ENCODE data around the gene SNX10. TPM values are rescaled to one million over a fixed set of nuclear protein-coding genes. Genes with fewer than 3 reads are reported as not detected.
A peak's percentile ranks its signal among the peaks of the same experiment; 100 is the strongest.
"Not testable (repeated sequence)": the region's sequence is repeated elsewhere in the genome, so short reads cannot be mapped to it uniquely, and the experiment has no call there.

Gene SNX10, protein sequence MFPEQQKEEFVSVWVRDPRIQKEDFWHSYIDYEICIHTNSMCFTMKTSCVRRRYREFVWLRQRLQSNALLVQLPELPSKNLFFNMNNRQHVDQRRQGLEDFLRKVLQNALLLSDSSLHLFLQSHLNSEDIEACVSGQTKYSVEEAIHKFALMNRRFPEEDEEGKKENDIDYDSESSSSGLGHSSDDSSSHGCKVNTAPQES
- total RNA-seq, result 1 to 10 TPM; 1.3 to 6.7 TPM

GRCh38 chr7:26291699-26292538, at the start of gene SNX10:
TSS of gene SNX10 (plus strand) at chr7:26291862. CDS start at chr7:26346443, 54,581 bp downstream.
- Histone ChIP-seq H3K9me3 (no peaks in the 10 kb centered on the region), H3K4me3 (peak within 1 kb of the TSS; percentile 55 to 76), H3K36me3 (replicated peaks in 1 of 2; ENCODE audit: insufficient read depth in 1 of 2, low read depth in 2 of 2) (no peaks in the 10 kb centered on the region), H3K4me1 (peaks cover 20% of the 10 kb centered on the region), H3K27ac (peak within 1 kb of the TSS in 3 of 4 donors; percentile 66 to 90 (median 77)), H3K27me3 (no peaks in the 10 kb centered on the region)
- WGBS, 2 donors, result 1 to 2% methylated on average over 19 to 61 of the region's 74 CpGs
- intact Hi-C loops (cut with DNase I), result no loop called here
- peak; percentile 68 to 82 (median 73) for DNase-seq
- TF ChIP-seq POLR2A (IDR thresholded peaks at IDR 0.05), result peak; percentile 4 to 41 (median 36)
- TF ChIP-seq, protein P1, sequence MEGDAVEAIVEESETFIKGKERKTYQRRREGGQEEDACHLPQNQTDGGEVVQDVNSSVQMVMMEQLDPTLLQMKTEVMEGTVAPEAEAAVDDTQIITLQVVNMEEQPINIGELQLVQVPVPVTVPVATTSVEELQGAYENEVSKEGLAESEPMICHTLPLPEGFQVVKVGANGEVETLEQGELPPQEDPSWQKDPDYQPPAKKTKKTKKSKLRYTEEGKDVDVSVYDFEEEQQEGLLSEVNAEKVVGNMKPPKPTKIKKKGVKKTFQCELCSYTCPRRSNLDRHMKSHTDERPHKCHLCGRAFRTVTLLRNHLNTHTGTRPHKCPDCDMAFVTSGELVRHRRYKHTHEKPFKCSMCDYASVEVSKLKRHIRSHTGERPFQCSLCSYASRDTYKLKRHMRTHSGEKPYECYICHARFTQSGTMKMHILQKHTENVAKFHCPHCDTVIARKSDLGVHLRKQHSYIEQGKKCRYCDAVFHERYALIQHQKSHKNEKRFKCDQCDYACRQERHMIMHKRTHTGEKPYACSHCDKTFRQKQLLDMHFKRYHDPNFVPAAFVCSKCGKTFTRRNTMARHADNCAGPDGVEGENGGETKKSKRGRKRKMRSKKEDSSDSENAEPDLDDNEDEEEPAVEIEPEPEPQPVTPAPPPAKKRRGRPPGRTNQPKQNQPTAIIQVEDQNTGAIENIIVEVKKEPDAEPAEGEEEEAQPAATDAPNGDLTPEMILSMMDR (IDR thresholded peaks at IDR 0.05), result peak in 5 of 7 experiments; percentile 17 to 64 (median 34)
- ATAC-seq, result peak; percentile 93

DNA sequence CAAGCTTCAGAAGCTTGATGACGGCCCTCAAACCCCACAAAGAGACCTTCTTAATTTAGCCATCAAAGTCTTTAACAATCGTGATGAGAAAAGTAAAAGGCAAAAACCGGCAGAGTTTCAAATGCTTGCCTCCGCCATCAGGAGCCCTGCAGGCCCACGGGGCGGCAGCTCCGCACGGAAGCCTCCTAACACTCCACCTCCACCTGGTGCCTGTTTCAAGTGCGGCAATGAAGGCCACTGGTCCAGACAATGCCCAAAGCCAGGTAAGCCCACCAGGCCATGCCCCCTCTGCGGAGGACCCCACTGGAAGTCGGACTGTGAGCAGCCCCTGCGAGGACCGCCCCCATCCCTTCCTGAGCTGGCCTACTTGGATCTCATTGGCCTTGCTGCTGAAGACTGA, 46.5 kb upstream of the SNX10 start:
- no peak for ATAC-seq
- no peak for DNase-seq
- H3K9me3 ChIP-seq, result no peaks in the 10 kb centered on the region
- 88 to 90% methylated on average over 11 to 13 of the region's 13 CpGs for WGBS, 2 donors
- H3K27me3 ChIP-seq, result no peaks in the 10 kb centered on the region
- H3K4me3 ChIP-seq, result no peak overlapping the region
- H3K36me3 ChIP-seq (replicated peaks in 1 of 2; ENCODE audit: insufficient read depth in 1 of 2, low read depth in 2 of 2), result no peaks in the 10 kb centered on the region
- TF ChIP-seq, protein P1 (IDR thresholded peaks at IDR 0.05), result no peak
- TF ChIP-seq POLR2A (IDR thresholded peaks at IDR 0.05), result no peak
- H3K27ac ChIP-seq, result no peak overlapping the region
- H3K4me1 ChIP-seq, result no peaks in the 10 kb centered on the region
- intact Hi-C loops (cut with DNase I), result no loop called here

- Histone ChIP-seq H3K4me3 (no peak overlapping the region), H3K9me3 (no peaks in the 10 kb centered on the region), H3K4me1 (no peaks in the 10 kb centered on the region), H3K27ac (no peak overlapping the region), H3K36me3 (replicated peaks in 1 of 2; ENCODE audit: insufficient read depth in 1 of 2, low read depth in 2 of 2) (no peaks in the 10 kb centered on the region), H3K27me3 (no peaks in the 10 kb centered on the region)
- intact Hi-C loops (cut with DNase I), result no loop called here
- DNase-seq (no peak), ATAC-seq (no peak)
- TF ChIP-seq, protein P1 (IDR thresholded peaks at IDR 0.05), result no peak
- TF ChIP-seq POLR2A (IDR thresholded peaks at IDR 0.05), result no peak
- 84 to 86% methylated on average over 12 of the region's 12 CpGs for WGBS, 2 donors
These were observed 41.4 kb upstream of the SNX10 start for GRCh38 chr7:26250239-26250638.

DNA sequence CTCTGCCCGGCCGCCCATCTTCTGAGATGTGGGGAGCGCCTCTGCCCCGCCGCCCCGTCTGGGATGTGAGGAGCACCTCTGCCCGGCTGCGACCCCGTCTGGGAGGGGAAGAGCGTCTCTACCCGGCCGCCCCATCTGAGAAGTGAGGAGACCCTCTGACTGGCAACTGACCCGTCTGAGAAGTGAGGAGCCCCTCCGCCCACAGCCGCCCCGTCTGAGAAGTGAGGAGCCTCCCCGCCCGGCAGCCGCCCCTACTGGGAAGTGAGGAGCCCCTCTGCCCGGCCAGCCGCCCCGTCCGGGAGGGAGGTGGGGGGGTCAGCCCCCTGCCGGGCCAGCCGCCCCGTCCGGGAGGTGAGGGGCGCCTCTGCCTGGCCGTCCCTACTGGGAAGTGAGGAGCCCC, 29.8 kb upstream of the SNX10 start:
- H3K4me3 ChIP-seq; DNase-seq; H3K9me3 ChIP-seq; H3K27ac ChIP-seq; H3K36me3 ChIP-seq (replicated peaks in 1 of 2; ENCODE audit: insufficient read depth in 1 of 2, low read depth in 2 of 2); ATAC-seq; intact Hi-C loops (cut with DNase I); H3K4me1 ChIP-seq; H3K27me3 ChIP-seq: not testable (repeated sequence)
- WGBS, 2 donors, result 96 to 98% methylated on average over 5 to 8 of the region's 29 CpGs

DNA sequence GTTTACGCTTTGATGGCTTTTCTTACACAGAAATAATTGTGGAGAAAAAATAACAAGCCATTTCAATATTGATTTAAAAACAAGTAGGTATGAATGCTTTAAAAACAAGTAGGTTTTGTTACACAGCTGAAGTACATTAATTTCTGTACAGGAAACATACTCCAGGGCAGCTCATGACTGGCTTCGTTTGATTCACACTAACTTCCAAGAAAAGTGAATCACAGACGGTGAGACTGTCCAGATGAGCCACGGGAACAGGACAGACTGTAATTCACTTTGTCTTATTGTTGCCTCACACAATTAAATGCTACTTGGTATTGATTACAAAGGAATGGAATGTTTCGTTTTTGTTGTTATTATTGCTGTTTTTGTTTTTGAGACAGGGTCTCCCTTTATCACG, 26.6 kb upstream of the SNX10 start:
- no peak overlapping the region for H3K27ac ChIP-seq
- 80 to 82% methylated on average over 6 of the region's 6 CpGs for WGBS, 2 donors
- TF ChIP-seq POLR2A (IDR thresholded peaks at IDR 0.05), result no peak
- TF ChIP-seq, protein P1 (IDR thresholded peaks at IDR 0.05), result no peak
- ATAC-seq (no peak), DNase-seq (no peak)
- H3K4me1 ChIP-seq, result no peaks in the 10 kb centered on the region
- H3K9me3 ChIP-seq, result no peaks in the 10 kb centered on the region
- no peaks in the 10 kb centered on the region for H3K27me3 ChIP-seq
- H3K4me3 ChIP-seq, result no peak overlapping the region
- no peaks in the 10 kb centered on the region for H3K36me3 ChIP-seq (replicated peaks in 1 of 2; ENCODE audit: insufficient read depth in 1 of 2, low read depth in 2 of 2)
- intact Hi-C loops (cut with DNase I), result no loop called here

Data from body of pancreas (tissue), 4 donors.